Glomerular visceral epithelial cell (primary cell): ENCODE measurements around the gene TNRC6C.
A peak's percentile ranks its signal among the peaks of the same experiment; 100 is the strongest.
"Not testable (repeated sequence)": the region's sequence is repeated elsewhere in the genome, so short reads cannot be mapped to it uniquely, and the experiment has no call there.

Experiments
- DNase-seq: peaks from one replicate; pipeline ENCODE4 v3.0.0-alpha.2; 2016; ENCODE audit errors: extremely low spot score

The TNRC6C gene

DNA sequence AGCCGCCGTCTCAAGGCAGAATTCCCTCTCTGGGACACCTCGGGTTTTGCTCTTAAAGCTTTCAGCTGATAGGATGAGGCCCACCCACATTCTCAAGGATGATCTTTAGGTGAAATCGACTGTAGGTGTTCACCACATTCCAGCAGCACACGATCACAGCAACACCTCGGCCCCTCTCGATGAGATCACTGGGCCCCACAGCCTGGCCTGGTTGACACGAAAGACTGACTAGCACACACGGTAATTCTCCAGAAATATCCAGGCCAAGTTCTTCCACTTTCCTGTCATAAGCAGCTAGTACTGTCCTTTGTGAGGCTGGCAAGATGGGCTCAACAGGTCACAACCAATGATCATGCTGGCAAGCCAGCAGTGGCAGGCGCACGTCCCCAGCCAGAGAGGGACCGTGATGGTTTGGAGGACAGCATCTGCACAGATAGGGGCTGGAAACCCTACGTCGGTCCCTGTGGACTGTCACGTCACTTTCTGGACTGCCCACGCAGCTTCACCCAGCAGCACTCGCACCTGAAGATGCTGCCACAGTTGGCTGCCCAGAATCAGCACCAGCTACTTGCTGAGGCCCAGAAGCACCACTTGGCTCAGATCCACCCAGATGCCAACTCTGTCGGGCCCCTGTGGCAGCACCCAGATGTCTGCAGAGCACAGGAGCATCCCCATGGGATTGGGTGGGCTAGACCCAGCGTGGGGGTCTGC lies 152.7 kb downstream of the TNRC6C start:
- DNase-seq, result no peak

DNA sequence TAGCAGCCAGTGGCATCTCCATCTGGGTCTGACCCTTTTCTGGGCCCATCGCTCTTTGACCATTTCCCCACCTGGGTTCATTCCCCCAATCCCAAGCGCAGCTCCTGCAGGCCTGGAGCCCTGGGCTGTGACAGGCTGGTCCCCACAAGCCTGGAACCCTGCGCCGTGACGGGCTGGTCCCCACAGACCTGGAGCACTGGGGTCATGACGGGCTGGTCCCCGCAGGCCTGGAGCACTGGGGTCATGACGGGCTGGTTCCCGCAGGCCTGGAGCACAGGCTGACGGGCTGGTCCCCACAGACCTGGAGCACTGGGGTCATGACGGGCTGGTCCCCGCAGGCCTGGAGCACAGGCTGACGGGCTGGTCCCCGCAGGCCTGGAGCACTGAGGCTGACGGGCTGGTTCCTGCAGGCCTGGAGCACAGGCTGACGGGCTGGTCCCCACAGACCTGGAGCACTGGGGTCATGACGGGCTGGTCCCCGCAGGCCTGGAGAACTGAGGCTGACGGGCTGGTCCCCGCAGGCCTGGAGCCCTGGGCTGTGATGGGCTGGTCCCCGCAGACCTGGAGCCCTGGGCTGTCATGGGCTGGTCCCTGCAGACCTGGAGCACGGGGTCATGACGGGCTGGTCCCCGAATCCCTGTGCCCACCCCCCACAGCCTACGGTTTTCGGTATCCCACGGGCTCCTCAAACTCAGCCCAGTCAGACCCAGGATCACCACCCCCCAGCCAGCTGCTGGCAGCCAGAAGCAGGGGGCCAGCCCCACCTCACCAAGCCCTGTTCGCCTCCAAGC lies 153.4 kb downstream of the TNRC6C start:
- no peak for DNase-seq

DNA sequence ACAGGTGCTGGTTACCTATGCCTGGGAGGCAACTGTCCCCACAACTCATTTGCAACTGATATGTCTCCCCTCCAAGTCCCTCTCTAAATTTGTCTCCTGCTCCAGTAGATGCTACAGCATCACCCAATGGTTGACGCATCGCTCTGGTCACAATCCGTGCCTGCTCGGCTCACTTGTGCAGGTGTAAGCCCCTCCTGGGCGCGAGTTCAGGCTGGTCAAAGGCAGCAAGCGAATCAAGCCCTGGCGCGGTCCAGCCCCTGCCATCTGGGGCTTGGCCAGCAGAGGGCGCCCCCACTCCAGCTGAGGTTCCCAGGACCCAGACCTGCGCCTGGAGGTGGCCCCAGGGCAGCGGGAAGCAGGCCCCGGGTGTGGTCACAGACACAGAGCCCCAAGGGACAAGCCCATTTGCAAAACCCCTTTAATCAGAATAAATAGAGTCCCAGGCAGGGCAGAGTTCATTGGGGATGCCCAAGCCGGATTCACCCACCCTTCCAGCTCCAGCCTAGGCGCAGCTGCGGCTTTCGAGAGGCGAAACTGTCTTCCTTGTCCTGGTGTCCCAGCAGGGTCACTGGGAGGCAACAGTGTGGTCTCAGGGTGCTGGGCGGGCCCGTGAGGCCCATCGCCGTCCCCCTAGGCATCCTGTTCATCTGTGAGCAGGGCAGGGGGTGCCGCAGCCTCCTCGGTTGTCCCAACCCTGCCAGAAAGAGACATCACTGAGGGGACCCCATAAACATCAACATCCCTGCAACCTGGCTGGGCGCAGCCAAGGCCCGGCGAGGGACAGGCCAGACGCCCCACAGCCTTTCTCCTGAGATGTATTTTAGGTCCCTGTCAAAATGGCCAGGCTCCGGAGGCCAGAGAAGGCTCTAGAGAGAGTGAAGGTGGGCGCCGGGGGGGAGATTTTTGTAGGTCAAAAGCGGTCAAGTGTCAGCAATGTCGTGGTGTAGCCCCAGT lies 154.3 kb downstream of the TNRC6C start:
- DNase-seq, result peak; percentile 74

DNA sequence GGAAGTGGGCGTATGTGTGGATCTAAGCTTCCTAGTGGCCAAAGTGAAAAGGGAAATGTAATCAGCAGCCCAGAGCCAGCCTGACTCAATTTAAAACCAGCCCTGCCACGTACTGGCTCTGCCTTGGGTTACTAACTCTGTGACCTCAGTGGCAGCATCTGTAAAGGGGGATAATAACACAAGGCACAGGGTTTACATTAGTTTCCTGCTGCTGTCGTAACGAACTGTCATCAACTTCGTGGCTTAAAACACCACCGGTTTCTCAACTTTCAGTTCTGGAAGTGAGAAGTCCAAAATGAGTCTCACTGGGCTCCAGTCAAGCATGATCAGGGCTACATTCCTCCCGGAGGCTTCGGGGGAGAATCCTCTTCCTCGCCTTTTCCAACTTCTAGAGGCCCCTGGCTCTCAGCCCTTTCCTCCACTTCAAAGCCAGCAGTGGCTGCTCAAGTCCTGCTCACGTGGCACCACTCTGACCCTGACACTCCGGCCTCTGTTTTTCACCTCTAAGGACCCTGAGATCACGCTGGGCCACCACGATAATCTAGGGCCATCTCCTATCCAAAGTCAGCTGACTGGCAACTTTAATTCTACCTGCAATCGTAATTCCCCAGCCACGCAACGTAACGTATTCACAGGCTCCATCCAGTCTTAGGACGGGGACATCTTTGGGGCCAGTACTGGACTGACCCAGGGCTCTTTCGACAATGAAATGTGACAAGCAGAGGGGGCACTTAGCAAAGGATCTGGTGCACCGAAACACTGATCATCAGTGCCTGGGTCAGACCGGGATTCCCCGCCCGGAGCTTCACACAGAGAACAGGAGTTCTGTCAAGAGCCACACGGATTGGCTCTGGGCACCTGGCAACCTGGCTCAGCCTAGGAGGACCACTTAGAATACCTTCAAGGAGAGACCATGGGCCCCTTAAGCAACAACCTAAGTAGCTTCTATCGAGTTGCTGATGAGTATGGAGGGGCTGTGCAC lies 155.6 kb downstream of the TNRC6C start:
- DNase-seq, result no peak

DNA sequence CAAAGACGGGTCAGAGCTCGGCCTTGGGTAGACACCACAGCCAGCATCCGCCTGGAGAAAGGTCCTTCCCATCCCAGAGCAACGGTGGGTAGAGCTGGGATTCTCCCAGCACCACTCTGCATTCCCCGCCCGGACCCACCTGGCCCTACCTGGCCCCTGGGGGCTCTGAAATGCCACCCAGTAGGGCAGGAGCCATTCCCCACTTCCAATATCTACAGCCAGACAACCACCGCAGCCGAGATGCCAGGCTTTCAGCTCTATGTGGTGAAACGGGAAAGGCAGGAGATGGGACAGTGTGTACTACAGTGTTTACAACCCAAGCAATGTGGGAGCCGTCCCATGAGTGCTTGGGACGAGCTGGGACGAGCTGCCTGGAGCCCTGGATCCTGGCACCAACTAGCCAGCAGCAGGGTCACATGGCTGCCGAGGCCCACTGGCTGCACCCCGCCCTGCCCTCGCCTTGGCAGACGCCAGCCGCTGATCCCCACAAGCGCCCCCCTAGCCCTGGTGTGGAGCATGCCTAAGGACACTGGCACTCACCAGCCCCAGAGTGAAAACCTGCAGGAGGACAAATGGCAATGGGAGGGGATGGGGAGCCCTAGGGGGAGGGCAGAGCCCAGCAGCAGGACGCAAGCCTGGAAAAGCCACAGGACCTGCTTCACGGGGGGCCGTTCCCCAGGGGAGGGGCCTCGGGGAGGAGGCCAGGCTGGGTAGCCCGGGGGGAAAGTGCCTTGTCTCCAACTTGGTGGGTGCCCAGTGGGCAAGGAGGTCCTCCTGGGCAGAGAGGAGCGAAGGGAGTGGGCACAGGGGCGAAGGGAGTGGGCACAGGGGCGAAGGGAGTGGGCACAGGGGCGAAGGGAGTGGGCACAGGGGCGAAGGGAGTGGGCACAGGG lies 156.6 kb downstream of the TNRC6C start:
- no peak for DNase-seq

DNA sequence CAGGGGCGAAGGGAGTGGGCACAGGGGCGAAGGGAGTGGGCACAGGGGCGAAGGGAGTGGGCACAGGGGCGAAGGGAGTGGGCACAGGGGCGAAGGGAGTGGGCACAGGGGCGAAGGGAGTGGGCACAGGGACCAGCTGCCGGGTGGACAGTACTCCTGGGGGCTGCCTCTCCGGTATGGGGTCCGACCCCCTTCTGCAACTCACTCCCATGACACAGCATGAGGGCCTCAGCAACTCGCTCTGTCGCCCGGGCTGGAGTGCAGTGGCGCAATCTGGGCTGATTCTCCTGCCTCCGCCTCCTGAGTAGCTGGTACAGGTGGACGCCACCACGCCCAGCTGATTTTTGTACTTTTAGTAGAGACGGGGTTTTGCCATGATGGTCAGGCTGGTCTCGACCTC lies 157.3 kb downstream of the TNRC6C start:
- DNase-seq, result not testable (repeated sequence)

DNA sequence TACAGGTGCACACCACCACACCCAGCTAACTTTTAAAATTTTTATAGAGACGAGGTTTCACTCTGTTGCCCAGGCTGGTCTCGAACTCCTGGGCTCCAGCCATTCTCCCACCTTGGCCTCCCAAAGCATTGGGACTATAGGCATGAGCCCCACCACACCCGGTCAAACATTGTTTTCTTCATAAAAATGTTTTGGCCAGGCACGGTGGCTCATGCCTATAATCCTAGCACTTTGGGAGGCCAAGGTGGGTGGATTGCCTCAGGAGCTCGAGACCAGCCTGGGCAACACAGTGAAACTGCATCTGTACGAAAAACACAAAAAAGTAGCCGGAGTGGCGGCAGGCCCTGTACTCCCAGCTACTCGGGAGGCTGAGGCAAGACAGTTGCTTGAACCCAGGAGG lies 157.9 kb downstream of the TNRC6C start:
- no peak for DNase-seq

DNA sequence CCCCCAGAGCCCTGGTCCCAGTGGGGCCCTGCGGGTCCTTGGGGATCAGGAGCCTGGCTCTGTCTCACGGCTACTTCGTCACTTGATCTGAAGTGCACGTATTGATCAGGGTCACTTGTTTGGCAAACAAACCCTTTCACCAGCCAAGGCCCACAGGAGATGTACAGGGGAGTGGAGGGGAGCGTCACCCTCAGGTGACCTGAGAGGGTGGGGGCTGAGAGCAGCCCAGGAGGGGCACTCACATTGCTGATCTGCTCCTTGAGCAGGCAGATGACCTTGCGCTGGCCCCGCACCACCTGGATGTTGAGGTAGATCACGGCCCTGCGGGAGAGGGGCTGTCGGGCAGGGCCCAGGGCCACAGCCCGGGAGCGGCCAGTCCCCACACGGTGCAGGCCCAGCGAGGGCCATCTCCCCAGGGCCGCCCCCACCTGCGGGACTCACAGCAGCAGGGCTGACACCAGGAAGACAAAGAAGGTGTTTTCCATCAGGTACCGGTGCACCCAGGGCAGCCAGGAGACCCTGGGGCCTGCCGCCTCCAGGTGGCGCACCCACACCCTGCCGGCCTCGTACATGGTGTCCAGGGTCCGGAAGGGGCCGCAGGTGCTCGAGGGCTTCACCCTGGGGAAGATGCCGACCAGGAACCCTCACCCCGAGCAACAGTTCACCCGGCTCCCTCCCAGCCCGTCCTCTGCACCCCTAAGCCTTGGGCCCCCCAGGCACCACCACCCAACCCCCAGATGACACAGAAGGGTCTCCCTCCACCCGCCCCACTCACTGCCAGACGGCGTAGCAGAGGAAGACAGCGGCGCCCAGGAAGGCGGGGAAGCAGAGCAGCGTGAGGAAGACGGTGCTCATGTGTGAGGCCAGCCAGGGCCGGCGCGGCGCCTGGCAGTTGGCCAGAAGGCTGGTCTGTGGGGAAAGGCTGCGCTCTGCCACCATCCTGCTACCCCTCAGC lies 158.8 kb downstream of the TNRC6C start:
- no peak for DNase-seq

DNA sequence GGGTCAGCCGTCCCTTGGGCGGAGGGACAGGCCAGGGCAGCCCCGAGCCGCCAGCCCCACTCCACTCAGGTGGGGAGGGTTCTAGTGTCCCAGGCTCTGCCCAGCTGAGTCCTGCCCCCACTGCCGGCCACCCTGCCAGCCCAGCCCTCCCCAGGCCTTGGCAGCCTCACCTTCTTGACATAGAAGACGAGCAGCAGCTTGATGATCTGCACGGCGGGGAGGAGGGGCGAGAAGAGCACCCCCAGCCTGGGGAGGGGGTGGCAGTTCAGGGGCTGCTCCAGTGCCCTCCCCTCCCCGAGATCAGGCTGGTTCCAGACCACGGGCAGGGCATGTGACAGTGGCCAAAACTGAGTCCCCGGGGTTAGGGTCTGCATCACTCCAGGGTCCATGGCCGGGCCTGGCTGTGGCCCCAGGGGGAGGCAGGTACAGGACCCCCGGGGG lies 160.3 kb downstream of the TNRC6C start:
- no peak for DNase-seq

DNA sequence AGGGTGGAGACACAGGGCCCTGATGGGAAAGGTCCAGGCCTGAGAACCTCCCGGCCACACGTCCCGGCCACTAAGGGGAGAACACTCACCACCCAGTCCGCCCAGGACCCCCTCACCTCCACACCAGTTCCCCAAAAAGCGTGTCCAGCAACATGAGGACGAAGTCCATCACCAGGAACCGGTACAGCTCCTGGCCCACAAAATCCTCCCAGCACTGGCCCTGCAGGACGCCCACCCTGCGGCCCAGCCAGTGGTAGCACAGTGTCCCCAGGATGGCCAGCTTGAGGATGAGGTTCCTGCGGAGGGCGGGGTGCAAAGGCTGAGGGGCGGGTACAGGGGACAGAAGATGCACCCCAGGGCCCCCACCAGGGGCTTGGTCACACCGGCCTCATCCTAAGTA lies 162.0 kb downstream of the TNRC6C start:
- no peak for DNase-seq

DNA sequence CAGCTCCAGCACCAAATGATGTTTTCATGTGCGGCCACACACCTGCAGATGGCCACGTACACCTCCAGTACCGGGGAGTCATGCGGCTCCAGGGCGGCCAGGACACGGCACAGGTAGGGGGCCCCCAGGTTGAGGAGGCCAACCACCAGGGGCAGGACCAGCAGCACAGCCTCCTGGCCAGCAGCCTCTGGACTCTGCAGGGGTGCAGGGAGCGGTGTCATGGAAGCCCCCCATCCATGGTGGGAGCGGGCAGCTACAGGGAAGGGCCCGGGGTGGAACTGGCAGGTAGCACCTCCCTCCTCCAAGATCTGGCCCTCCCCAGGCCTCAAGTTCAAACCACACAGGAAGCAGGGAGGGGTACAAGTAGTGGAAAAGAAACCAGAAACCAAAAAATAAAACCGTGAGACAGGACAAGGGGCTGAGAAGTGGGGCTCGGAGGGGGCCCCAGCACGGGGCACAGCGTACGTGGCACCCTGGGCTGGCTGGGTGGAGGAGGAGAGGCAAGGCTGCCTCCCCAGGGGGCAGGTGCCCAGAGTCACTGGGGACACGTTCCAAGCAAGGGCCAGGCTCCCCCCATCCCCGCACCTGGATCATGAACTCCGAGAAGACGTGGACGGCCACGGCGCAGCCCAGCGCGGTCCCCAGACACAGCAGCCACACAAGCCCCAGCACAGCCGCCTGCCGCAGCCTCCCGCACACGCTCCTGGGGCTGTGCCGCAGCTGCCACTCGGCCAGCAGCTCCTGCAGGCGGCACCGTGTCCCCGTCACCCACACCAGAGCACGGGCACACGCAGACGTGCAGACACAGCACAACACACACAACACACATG lies 162.7 kb downstream of the TNRC6C start:
- no peak for DNase-seq

DNA sequence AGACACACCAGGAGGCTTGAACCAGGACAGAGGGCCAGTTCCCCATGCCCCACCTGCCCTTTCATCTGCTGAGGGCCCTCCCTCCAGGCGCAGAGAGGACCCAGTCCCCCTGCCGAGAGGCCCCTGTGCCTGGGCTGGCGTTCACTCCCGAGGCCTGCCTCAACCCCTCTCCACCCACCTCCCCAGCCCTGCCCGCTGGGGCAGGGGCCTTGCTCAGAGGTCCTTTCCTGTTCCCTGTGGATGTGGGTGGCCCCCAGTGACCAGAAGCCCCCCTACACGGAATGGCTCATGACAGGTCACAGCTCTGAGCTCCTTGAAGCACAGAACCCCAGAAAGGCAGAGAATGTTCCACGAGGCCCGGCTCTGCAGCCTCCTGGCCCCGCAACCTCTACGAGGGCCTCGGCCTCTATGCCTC lies 163.3 kb downstream of the TNRC6C start:
- DNase-seq, result no peak

DNA sequence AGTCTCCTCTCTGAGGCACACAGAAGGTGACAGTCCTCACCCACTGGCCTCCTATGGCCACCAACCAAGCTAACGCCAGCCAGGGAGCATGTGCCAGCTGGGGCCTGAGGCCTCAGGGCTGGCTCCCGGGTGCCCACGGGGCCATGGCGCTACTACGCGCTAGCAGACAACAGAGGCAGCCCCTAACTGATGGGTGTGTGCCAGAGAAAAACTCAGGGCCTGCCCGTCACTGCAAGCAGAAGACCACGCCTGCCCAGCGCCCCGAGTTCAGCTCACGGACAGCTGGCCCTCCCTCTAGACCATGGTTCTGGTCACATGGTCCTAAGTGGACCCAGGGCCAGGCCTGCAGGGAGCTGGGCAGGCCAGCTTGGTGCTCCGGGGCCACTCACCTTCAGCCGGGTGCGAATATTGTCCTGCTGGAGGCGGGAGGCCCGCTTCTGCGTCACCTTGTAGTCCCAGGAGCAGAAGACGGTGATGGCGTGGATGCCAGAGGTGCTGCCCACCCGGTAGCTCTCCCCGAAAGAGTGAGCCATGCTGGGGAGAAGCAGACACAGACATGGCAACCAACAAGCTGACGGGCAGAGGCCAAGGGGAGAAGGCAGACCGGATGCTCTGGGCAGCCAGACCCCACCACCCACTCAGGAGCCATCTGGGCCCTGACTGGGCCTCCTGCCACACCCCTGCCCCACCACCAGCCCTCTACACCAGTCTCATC lies 163.9 kb downstream of the TNRC6C start:
- DNase-seq, result no peak

DNA sequence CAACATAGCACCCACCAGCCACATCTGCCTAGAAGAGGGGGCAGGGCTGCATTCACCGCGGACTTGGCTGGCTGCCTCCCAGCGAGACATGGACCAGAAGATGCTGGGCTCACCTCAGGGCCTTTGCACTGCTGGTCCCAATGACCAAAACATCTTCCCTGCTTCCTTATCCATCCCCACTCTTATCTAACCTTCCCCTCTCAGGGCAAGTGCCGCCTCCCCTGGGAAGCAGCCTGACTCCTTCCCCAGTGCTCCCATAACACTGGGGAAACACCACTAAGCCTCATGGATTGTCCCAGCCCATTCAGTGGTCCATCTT lies 164.4 kb downstream of the TNRC6C start:
- no peak for DNase-seq

DNA sequence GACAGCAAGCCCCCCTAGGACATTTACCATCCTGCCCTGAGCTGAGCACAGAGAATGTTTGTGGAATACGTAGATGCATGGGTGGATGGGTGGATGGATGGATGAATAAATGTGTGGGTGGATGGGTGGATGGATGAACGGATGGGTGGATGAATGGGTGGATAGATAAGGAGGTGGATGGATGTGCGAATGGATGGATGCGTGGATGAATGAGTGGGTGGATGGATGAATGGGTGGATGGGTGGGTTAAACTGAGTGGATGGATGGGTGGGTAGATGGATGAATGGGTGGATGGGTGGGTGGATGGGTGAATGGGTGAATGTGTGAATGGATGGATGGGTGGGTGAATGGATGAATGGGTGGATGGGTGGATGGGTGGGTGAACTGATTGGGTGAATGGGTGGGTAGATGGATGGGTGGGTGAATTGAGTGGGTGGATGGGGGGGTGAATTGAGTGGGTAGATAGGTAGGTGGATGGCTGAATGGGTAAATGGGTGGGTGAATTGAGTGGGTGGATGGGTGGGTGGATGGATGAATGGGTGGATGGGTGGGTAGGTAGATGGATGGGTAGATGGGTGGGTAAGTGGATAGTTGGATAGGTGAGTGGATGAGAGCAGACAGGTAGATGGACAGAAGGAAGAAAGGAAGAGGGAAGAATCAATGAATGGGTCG lies 164.9 kb downstream of the TNRC6C start:
- no peak for DNase-seq

DNA sequence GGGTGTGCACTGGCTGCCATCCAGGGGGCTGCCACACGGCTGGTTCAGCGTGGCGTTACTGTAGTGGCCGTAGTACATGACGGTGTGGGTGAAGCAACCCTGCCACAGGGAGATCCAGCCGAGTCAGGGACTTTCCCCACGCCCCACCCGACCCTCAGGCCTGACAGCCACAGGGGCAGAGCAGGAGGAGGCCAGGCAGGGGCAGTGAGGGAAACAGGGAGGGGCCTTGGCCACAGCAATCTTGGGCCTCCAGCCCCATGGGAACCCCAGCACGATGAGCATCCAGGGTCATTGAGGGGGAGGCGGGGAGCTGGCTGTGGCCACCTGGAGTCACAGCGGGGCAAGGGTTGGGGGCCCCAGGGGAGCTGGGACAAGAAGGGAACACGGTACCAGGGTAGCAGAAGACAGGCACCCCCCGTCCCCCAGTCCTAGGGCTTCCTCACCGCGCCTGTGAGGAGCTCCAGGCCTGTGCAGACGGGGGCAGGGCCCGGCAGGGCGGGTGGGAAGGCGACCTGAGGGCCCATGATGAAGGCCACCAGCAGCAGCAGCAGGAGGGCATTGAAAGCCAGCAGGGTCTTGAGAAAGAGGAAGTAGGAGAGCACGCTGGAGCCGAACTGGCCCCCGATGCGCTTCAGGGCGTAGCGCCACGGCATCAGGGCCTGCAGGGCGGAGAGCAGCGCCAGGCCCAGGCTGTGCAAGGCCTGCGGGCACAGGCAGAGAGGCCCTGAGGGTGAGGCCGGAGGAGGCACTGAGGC lies 165.8 kb downstream of the TNRC6C start:
- no peak for DNase-seq
